SU-DHL-6 (cell line): ENCODE results near the gene LHX3.

Experiments used
- EZH2phosphoT487 ChIP-seq: fragments of 200-600 bp; sonication (generic), shearing (Covaris generic); conservative IDR thresholded peaks from 2 replicates; pipeline ENCODE4 v1.6.1; 2018; ENCODE audit warnings: mild to moderate bottlenecking, antibody characterized with exemption, low read length, moderate library complexity, mixed read lengths
- TF ChIP-seq, protein P1 (sequence below): fragments of 200-600 bp; sonication (generic); IDR thresholded peaks from one replicate; pipeline ENCODE4 v1.5.1; 2017; ENCODE audit warnings: antibody characterized with exemption, mild to moderate bottlenecking, low read length, moderate library complexity; ENCODE audit not compliant: insufficient read depth, poor library complexity, severe bottlenecking

DNA sequence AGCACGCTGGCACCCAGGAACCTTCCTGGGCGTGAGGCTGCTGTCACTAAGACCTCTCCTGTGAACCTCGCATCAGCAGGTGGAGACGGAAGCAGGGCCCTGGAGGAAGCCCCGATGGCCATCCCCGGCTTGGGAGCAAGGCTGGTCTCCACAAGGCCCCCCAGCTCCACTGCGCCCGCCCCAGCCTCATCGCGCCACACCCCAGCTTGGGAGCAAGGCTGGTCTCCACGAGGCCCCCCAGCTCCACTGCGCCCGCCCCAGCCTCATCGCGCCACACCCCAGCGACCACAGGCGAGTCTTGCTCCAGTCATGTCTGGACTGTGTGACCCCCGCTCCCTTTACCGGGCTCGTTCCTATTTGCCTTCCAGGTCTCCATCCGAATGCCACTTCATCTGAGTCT lies 29.7 kb upstream of the LHX3 start:
- TF ChIP-seq, protein P1, sequence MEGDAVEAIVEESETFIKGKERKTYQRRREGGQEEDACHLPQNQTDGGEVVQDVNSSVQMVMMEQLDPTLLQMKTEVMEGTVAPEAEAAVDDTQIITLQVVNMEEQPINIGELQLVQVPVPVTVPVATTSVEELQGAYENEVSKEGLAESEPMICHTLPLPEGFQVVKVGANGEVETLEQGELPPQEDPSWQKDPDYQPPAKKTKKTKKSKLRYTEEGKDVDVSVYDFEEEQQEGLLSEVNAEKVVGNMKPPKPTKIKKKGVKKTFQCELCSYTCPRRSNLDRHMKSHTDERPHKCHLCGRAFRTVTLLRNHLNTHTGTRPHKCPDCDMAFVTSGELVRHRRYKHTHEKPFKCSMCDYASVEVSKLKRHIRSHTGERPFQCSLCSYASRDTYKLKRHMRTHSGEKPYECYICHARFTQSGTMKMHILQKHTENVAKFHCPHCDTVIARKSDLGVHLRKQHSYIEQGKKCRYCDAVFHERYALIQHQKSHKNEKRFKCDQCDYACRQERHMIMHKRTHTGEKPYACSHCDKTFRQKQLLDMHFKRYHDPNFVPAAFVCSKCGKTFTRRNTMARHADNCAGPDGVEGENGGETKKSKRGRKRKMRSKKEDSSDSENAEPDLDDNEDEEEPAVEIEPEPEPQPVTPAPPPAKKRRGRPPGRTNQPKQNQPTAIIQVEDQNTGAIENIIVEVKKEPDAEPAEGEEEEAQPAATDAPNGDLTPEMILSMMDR = no peak
- no peak for TF ChIP-seq EZH2phosphoT487
